Retinal pigment epithelial cell (primary cell): ENCODE results near the gene ACTL7A.

Source experiments
- DNase-seq: peaks from one replicate; pipeline ENCODE4 v3.0.0-alpha.2; 2010; ENCODE audit warnings: low read depth
- H3K4me3 ChIP-seq: 2 replicates; pipeline ENCODE4 v1.5.1; 2011; ENCODE audit warnings: mild to moderate bottlenecking, low read length, control low read depth, moderate library complexity
- CTCF ChIP-seq: conservative IDR thresholded peaks from 2 replicates; pipeline ENCODE4 v1.5.1; 2011; ENCODE audit warnings: low read depth, low read length, control low read depth, inconsistent platforms

ACTL7A gene

GRCh38 chr9:108865037-108865436 is 3.0 kb downstream of the ACTL7A start:
- H3K4me3 ChIP-seq: no peak overlapping the region
- TF ChIP-seq CTCF: no peak
- DNase-seq: no peak

DNA sequence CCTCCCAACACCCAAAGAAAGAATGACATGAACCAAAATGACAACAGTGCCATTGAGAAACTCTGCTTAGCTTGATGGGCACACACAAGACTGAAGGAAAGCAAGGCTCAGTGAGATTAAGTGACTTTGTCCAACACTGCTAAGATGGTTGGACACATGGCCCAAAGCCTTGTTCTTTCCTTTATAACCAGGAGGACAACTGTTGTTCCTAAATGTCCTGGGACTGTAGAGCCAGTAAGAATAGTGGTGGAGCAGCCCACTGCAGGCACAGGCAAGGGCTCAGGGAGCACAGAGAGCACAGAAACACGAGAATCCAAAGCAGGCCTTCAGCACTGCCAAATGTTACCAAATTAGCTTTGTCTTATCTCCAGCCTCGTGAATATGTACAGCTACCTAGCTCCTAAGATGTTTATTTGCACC is 3.9 kb downstream of the ACTL7A start:
- DNase-seq: no peak
- no peak overlapping the region for H3K4me3 ChIP-seq
- TF ChIP-seq CTCF: no peak

DNA sequence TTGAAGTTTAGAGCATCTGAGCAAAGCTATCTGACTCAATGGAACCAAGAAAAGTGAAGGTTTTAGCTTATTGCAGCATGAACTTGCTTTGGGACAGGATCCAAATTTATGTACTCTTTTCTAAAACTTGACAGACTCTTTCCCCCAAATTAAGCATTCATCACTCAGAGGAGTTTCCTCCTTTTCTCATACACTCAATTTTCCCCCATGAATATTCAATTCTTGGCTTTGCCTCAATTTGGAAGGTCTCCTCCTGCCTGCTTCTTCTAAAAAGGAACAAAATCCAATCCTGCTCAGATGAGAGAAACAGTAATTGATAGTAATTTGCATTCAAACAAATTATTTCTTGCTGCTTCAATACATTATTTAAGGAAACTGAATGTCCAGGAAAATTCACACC is 5.0 kb downstream of the ACTL7A start:
- no peak for TF ChIP-seq CTCF
- DNase-seq: no peak
- no peak overlapping the region for H3K4me3 ChIP-seq

GRCh38 chr9:108867829-108868228 is 5.8 kb downstream of the ACTL7A start:
- DNase-seq: no peak
- no peak overlapping the region for H3K4me3 ChIP-seq

GRCh38 chr9:108869092-108869725 is 7.1 kb downstream of the ACTL7A start:
- TF ChIP-seq CTCF: no peak
- no peak overlapping the region for H3K4me3 ChIP-seq
- no peak for DNase-seq

More at GRCh38 chr9:108867829-108868228, 5.8 kb downstream of the ACTL7A start:
- no peak for TF ChIP-seq CTCF

- no peak overlapping the region for H3K4me3 ChIP-seq
- TF ChIP-seq CTCF: no peak
- no peak for DNase-seq
Measured at GRCh38 chr9:108874058-108874788, 12.2 kb downstream of the ACTL7A start.

DNA sequence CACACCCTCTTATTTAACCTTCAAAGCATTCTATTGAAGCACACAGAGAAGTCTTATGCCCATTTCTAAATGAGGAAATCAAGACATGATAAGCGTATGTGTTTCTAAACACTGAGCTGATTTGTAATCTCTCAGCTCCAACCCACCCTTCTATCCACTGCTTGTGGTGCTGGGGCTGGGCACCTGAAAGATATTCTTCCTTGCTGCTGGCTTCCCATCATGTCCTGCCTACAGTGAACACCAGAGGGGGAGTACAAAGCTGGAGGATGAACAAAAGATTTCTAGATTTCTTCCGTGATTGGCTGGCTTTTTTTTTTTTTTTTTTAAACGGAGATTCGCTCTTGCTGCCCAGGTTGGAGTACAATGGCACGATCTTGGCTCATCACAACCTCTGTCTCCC is 14.4 kb downstream of the ACTL7A start:
- no peak for TF ChIP-seq CTCF
- no peak for DNase-seq
- no peak overlapping the region for H3K4me3 ChIP-seq
